GM19452 (cell line): Measurements from ENCODE around the gene ALDH9A1.
"Not testable (repeated sequence)": the region's sequence is repeated elsewhere in the genome, so short reads cannot be mapped to it uniquely, and the experiment has no call there.

Experiments
- ATAC-seq: cut with Tn5 transposase; IDR thresholded peaks from one replicate; pipeline ENCODE4 v1.9.1; 2021; ENCODE audit not compliant: unreplicated experiment

ALDH9A1 gene

GRCh38 chr1:165688046-165688445, 10.3 kb downstream of the ALDH9A1 start:
- ATAC-seq: no peak

GRCh38 chr1:165686971-165687433, 11.4 kb downstream of the ALDH9A1 start:
- peak; percentile 27 for ATAC-seq

GRCh38 chr1:165686121-165686970, 12.0 kb downstream of the ALDH9A1 start:
- ATAC-seq: peak; percentile 70

- ATAC-seq: no peak
Observed at GRCh38 chr1:165683848-165684485, 14.4 kb downstream of the ALDH9A1 start.

GRCh38 chr1:165680773-165681172, 17.6 kb downstream of the ALDH9A1 start:
- not testable (repeated sequence) for ATAC-seq

GRCh38 chr1:165680303-165680702, 18.1 kb downstream of the ALDH9A1 start:
- no peak for ATAC-seq

- ATAC-seq: no peak
Observed at GRCh38 chr1:165679282-165680036, 18.9 kb downstream of the ALDH9A1 start.

- ATAC-seq: no peak
Observed at GRCh38 chr1:165678509-165678908, 19.9 kb downstream of the ALDH9A1 start.

GRCh38 chr1:165675794-165676193, 22.6 kb downstream of the ALDH9A1 start:
- ATAC-seq: no peak

GRCh38 chr1:165674599-165674998, 23.8 kb downstream of the ALDH9A1 start:
- ATAC-seq: no peak

GRCh38 chr1:165671526-165671925, 26.8 kb downstream of the ALDH9A1 start:
- ATAC-seq: no peak

- ATAC-seq: no peak
Observed at GRCh38 chr1:165668184-165668583, 30.2 kb downstream of the ALDH9A1 start.

- no peak for ATAC-seq
Observed at GRCh38 chr1:165666152-165666825, 32.1 kb downstream of the ALDH9A1 start.

- ATAC-seq: no peak
Observed at GRCh38 chr1:165662186-165662585, 36.2 kb downstream of the ALDH9A1 start.

GRCh38 chr1:165661703-165662102, 36.7 kb downstream of the ALDH9A1 start:
- no peak for ATAC-seq

- ATAC-seq: no peak
Observed at GRCh38 chr1:165659581-165659895, 38.8 kb downstream of the ALDH9A1 start.

GRCh38 chr1:165658766-165659580, 39.4 kb downstream of the ALDH9A1 start:
- ATAC-seq: not testable (repeated sequence)

GRCh38 chr1:165650981-165651625, 47.3 kb downstream of the ALDH9A1 start:
- no peak for ATAC-seq

GRCh38 chr1:165648919-165649572, 49.3 kb downstream of the ALDH9A1 start:
- no peak for ATAC-seq
